ENCODE data around the gene MAD1L1.
A peak's percentile ranks its signal among the peaks of the same experiment; 100 is the strongest.

Gene MAD1L1

DNA sequence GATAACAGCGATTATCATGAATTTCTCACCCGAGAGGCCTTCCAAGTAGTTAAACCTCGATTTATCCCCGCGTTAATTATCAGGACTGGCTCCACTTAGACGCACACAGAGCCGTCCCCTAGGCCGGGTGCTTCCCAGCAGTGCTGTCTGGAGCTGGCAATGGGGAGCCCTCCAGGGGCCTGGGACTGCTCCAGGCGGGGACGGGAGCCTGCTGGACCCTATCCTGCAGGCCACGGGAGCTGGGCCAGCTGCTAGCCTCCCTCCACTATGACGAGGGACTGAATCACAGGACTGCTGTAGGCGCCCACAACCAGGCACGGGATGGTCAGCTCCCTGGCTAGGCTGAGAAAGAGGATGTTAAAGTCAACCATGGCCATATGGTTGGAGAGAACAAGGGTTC, 333.5 kb downstream of the MAD1L1 start:
- H3K9me3 ChIP-seq (ENCODE audit: severe bottlenecking): no peaks in the 10 kb centered on the region
- H3K27me3 ChIP-seq (ENCODE audit: insufficient read depth, poor library complexity, severe bottlenecking): no peaks in the 10 kb centered on the region
- ATAC-seq (ENCODE audit: low read depth) (no peak), DNase-seq (ENCODE audit: low spot score) (no peak)
- H3K36me3 ChIP-seq (ENCODE audit: low read depth): no peaks in the 10 kb centered on the region
- H3K4me1 ChIP-seq (ENCODE audit: insufficient read depth, poor library complexity, severe bottlenecking): no peaks in the 10 kb centered on the region
- H3K27ac ChIP-seq (ENCODE audit: poor library complexity, severe bottlenecking): no peak overlapping the region
- H3K4me3 ChIP-seq (ENCODE audit: severe bottlenecking): no peak overlapping the region
- TF ChIP-seq, protein P1, sequence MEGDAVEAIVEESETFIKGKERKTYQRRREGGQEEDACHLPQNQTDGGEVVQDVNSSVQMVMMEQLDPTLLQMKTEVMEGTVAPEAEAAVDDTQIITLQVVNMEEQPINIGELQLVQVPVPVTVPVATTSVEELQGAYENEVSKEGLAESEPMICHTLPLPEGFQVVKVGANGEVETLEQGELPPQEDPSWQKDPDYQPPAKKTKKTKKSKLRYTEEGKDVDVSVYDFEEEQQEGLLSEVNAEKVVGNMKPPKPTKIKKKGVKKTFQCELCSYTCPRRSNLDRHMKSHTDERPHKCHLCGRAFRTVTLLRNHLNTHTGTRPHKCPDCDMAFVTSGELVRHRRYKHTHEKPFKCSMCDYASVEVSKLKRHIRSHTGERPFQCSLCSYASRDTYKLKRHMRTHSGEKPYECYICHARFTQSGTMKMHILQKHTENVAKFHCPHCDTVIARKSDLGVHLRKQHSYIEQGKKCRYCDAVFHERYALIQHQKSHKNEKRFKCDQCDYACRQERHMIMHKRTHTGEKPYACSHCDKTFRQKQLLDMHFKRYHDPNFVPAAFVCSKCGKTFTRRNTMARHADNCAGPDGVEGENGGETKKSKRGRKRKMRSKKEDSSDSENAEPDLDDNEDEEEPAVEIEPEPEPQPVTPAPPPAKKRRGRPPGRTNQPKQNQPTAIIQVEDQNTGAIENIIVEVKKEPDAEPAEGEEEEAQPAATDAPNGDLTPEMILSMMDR (IDR thresholded peaks at IDR 0.05; ENCODE audit: poor library complexity, severe bottlenecking): no peak

GRCh38 chr7:1898628-1899185, 334.0 kb downstream of the MAD1L1 start:
- Histone ChIP-seq H3K4me1 (ENCODE audit: insufficient read depth, poor library complexity, severe bottlenecking) (no peaks in the 10 kb centered on the region), H3K4me3 (ENCODE audit: severe bottlenecking) (no peak overlapping the region), H3K27me3 (ENCODE audit: insufficient read depth, poor library complexity, severe bottlenecking) (no peaks in the 10 kb centered on the region), H3K36me3 (ENCODE audit: low read depth) (no peaks in the 10 kb centered on the region), H3K9me3 (ENCODE audit: severe bottlenecking) (no peaks in the 10 kb centered on the region), H3K27ac (ENCODE audit: poor library complexity, severe bottlenecking) (no peak overlapping the region)
- TF ChIP-seq, protein P1 (IDR thresholded peaks at IDR 0.05; ENCODE audit: poor library complexity, severe bottlenecking): no peak
- no peak for ATAC-seq (ENCODE audit: low read depth)
- peak; percentile 57 for DNase-seq (ENCODE audit: low spot score)

- Histone ChIP-seq H3K36me3 (ENCODE audit: low read depth) (no peaks in the 10 kb centered on the region), H3K4me1 (ENCODE audit: insufficient read depth, poor library complexity, severe bottlenecking) (no peaks in the 10 kb centered on the region), H3K4me3 (ENCODE audit: severe bottlenecking) (no peak overlapping the region), H3K27me3 (ENCODE audit: insufficient read depth, poor library complexity, severe bottlenecking) (no peaks in the 10 kb centered on the region), H3K9me3 (ENCODE audit: severe bottlenecking) (no peaks in the 10 kb centered on the region), H3K27ac (ENCODE audit: poor library complexity, severe bottlenecking) (no peak overlapping the region)
- TF ChIP-seq, protein P1 (IDR thresholded peaks at IDR 0.05; ENCODE audit: poor library complexity, severe bottlenecking): no peak
- ATAC-seq (ENCODE audit: low read depth) (no peak), DNase-seq (ENCODE audit: low spot score) (peak; percentile 49)
These were observed 334.7 kb downstream of the MAD1L1 start for GRCh38 chr7:1897861-1898627.

DNA sequence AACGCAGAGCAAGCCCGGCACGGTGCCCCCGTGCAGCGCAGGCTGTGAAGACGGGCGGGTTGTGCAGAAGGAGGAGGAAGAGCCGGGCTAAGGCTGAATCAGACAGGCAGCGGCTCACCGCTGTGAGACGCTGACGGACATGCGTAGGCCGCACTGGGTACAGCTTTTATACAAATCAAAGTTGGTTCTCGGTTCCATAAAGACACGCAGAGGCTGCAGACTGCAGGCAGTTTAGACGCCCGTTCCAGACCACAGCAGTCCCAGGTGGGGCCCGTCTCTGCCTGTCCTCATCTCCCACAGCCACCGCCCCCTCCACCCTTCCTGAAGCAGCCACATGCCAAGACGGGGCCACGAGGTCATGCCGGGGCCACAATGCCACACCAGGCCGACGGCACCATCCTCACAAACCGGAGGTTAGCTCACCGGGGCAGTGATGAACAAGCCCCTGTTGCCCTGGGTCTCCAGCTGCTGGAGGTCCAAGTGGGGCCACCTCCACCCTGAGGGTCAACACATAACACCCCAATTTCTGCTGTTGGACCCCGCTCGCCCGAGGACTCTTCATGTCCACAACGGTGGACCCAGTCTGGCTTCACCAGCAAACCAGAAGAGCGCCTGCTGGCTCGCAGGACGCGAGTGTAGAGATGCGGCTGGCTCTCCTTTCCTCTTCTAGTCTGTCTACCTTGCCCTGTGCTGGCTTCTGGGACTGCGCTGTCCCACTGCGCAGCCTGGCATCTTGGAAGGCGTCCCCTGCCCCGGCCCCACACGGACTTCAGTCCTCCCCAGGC, 335.5 kb downstream of the MAD1L1 start:
- TF ChIP-seq, protein P1 (IDR thresholded peaks at IDR 0.05; ENCODE audit: poor library complexity, severe bottlenecking): no peak
- no peaks in the 10 kb centered on the region for H3K9me3 ChIP-seq (ENCODE audit: severe bottlenecking)
- peak; percentile 58 for DNase-seq (ENCODE audit: low spot score)
- H3K27me3 ChIP-seq (ENCODE audit: insufficient read depth, poor library complexity, severe bottlenecking): no peaks in the 10 kb centered on the region
- H3K4me1 ChIP-seq (ENCODE audit: insufficient read depth, poor library complexity, severe bottlenecking): no peaks in the 10 kb centered on the region
- no peak overlapping the region for H3K27ac ChIP-seq (ENCODE audit: poor library complexity, severe bottlenecking)
- no peak overlapping the region for H3K4me3 ChIP-seq (ENCODE audit: severe bottlenecking)
- ATAC-seq (ENCODE audit: low read depth): no peak
- no peaks in the 10 kb centered on the region for H3K36me3 ChIP-seq (ENCODE audit: low read depth)

Measured in RWPE2 (cell line).